Fibroblast of lung (primary cell): ENCODE results near the gene LRMDA. TPM values are rescaled to one million over a fixed set of nuclear protein-coding genes. Genes with fewer than 3 reads are reported as not detected.
A peak's percentile ranks its signal among the peaks of the same experiment; 100 is the strongest.

Experiments
- DNase-seq, 2 donors: peaks; one replicate each; pipeline versions ENCODE4 v3.0.0 to v3.0.0-alpha.2; 2010; ENCODE audit warnings: low read depth in 2 of 2
- H2AFZ ChIP-seq: 2 replicates; pipeline ENCODE4 v1.5.1; 2012; ENCODE audit warnings: low read length, control low read depth, inconsistent platforms
- H3K27ac ChIP-seq: 2 replicates; pipeline ENCODE4 v1.5.1; 2011; ENCODE audit warnings: low read length, control low read depth; ENCODE audit not compliant: insufficient read depth
- H3K27me3 ChIP-seq: 2 replicates; pipeline ENCODE4 v1.5.1; 2011; ENCODE audit warnings: mild to moderate bottlenecking, low read length; ENCODE audit not compliant: control insufficient read depth, insufficient read depth
- H3K36me3 ChIP-seq: 2 replicates; pipeline ENCODE4 v1.5.1; 2011; ENCODE audit warnings: low read length; ENCODE audit not compliant: control insufficient read depth, insufficient read depth
- H3K4me1 ChIP-seq: 2 replicates; pipeline ENCODE4 v1.5.1; 2011; ENCODE audit warnings: low read length; ENCODE audit not compliant: control insufficient read depth, insufficient read depth; ENCODE audit errors: extremely low read depth
- H3K4me2 ChIP-seq: 2 replicates; pipeline ENCODE4 v1.5.1; 2011; ENCODE audit warnings: low read length, control low read depth; ENCODE audit not compliant: insufficient read depth; ENCODE audit errors: extremely low read depth
- H3K4me3 ChIP-seq, 4 experiments: fragments of 200-600 bp in 1 of 4; sonication (generic) in 1 of 4; replicated peaks in 1 of 4; 2 replicates each; pipeline ENCODE4 v1.5.1; 2011 to 2016; ENCODE audit warnings: low read length in 4 of 4, low read depth in 3 of 4, mild to moderate bottlenecking in 3 of 4, control low read depth in 2 of 4, inconsistent platforms in 1 of 4, mixed read lengths in 1 of 4; ENCODE audit not compliant: insufficient read depth in 1 of 4; ENCODE audit errors: control extremely low read depth in 1 of 4
- H3K79me2 ChIP-seq: 2 replicates; pipeline ENCODE4 v1.5.1; 2012; ENCODE audit warnings: mild to moderate bottlenecking, low read length, inconsistent platforms; ENCODE audit not compliant: control insufficient read depth, insufficient read depth
- H3K9ac ChIP-seq: 2 replicates; pipeline ENCODE4 v1.5.1; 2011; ENCODE audit warnings: mild to moderate bottlenecking, low read length, control low read depth; ENCODE audit not compliant: insufficient read depth
- H3K9me3 ChIP-seq: 2 replicates; pipeline ENCODE4 v1.5.1; 2012; ENCODE audit warnings: low read depth, low read length; ENCODE audit not compliant: control insufficient read depth, insufficient read depth
- H4K20me1 ChIP-seq: 2 replicates; pipeline ENCODE4 v1.5.1; 2011; ENCODE audit warnings: low read length; ENCODE audit not compliant: control insufficient read depth, insufficient read depth; ENCODE audit errors: extremely low read depth
- EZH2 ChIP-seq: IDR thresholded peaks from 2 replicates; pipeline ENCODE4 v1.5.1; 2012; ENCODE audit warnings: low read length, control low read depth, mild to moderate bottlenecking; ENCODE audit errors: missing control alignments
- polyA plus RNA-seq, 2 donors: library from polyadenylated mRNA; depleted of rRNA in 1 of 2; stranded (reverse) in 1 of 2; unstranded in 1 of 2; fragments of >200 nt; gene quantifications; 2 replicates each; pipeline ENCODE4 v1.2.1, GENCODE V29; 2011 to 2012; ENCODE audit warnings: missing spikeins in 1 of 2
- total RNA-seq: library from RNA; depleted of rRNA; stranded (reverse); fragments of >200 nt; gene quantifications from 2 replicates; pipeline ENCODE4 v1.2.1, GENCODE V29; 2014
- TF ChIP-seq, protein P1 (sequence below), 2 donors: IDR thresholded peaks in 1 of 2; conservative IDR thresholded peaks in 1 of 2; 1 replicate in 1 of 2; 2 replicates in 1 of 2; pipeline ENCODE4 v1.5.1; 2011 to 2012; ENCODE audit warnings: low read length in 2 of 2, control low read depth in 1 of 2, inconsistent platforms in 1 of 2, low read depth in 1 of 2, mild to moderate bottlenecking in 1 of 2

The LRMDA gene
- total and polyA plus RNA-seq, 2 donors (not counting 1 experiment from before 2014, with no cell fraction given) = 1.7 to 2.0 TPM

DNA sequence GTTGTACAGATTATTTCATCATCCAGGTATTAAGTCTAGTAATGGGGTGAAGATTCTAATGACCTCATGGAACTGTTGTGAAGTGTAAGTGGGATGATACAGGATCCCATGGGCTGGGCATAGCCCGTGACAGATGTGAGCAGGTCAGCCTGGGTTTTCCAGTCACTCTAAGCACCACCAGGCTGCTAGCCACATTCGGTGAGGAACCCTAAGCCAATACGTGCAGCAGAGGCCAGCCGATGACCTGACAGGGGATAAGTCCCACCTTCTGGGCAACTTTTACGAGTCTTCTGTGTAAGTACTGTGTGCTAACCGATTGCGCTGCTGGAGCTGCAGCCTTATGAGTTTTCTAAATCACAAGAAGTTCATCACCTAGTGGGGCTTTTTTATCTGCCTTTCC lies 37.2 kb upstream of the LRMDA start:
- peaks cover 8% of the 10 kb centered on the region for H3K36me3 ChIP-seq
- TF ChIP-seq EZH2 = no peak
- TF ChIP-seq, protein P1, sequence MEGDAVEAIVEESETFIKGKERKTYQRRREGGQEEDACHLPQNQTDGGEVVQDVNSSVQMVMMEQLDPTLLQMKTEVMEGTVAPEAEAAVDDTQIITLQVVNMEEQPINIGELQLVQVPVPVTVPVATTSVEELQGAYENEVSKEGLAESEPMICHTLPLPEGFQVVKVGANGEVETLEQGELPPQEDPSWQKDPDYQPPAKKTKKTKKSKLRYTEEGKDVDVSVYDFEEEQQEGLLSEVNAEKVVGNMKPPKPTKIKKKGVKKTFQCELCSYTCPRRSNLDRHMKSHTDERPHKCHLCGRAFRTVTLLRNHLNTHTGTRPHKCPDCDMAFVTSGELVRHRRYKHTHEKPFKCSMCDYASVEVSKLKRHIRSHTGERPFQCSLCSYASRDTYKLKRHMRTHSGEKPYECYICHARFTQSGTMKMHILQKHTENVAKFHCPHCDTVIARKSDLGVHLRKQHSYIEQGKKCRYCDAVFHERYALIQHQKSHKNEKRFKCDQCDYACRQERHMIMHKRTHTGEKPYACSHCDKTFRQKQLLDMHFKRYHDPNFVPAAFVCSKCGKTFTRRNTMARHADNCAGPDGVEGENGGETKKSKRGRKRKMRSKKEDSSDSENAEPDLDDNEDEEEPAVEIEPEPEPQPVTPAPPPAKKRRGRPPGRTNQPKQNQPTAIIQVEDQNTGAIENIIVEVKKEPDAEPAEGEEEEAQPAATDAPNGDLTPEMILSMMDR (conservative IDR thresholded peaks at IDR 0.05 in 1 of 2, IDR thresholded peaks at IDR 0.05 in 1 of 2; ENCODE audit: low read depth in 1 of 2, low read length in 2 of 2) = no peak
- H3K9me3 ChIP-seq = no peaks in the 10 kb centered on the region
- no peak overlapping the region for H3K27ac ChIP-seq
- H3K4me1 ChIP-seq = peaks cover 4% of the 10 kb centered on the region
- no peaks in the 10 kb centered on the region for H3K27me3 ChIP-seq
- no peak overlapping the region for H3K4me3 ChIP-seq
- H3K9ac ChIP-seq = no peak overlapping the region
- H2AFZ ChIP-seq = no peak overlapping the region
- H4K20me1 ChIP-seq = no peaks in the 10 kb centered on the region
- no peak overlapping the region for H3K4me2 ChIP-seq
- no peak for DNase-seq
- H3K79me2 ChIP-seq = peaks cover 27% of the 10 kb centered on the region

DNA sequence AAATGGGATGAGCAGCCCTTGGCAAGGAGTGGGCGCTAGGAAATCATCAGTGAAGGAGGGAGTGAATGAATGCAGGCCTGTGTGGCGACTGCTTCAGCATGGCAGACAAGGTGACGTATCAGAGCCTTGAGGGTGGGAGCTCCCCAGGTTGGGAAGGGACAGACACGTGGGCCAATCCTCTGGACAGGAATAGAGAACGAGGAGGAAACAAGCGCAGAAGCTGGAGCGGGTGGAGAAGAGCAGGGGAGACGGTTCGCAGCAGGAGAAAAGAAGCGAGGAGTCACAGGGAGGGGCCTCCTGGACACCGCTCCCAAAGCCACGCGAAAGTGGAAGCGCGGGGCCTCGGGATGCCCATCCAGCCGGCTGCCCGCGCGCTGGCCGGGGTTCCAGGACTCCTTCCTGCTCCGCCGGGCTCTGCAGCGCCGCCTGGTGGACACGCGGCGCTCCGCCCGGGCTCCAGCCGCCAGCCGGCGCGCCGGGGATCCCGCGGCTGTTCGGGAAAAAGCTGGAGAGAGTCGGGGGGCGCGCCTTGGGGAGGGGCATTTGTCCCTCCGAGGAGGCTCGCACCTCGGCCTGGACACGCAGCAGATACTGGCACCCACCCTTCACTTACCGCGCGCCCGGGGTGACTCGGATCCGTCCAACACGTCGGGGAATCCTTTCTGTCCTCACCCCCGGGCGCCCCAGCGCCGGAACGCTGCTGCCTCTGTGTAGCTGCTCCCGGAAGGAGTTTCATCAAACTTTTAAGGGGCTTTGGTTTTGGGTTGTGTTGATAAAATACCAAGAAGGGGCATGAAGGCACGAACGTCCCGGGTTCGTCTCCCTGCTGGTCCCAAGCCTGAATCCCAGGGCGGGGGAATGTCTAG lies 36.1 kb upstream of the LRMDA start:
- H3K36me3 ChIP-seq = peaks cover 10% of the 10 kb centered on the region
- H4K20me1 ChIP-seq = no peaks in the 10 kb centered on the region
- H3K4me1 ChIP-seq = peaks cover 4% of the 10 kb centered on the region
- H2AFZ ChIP-seq = peak overlapping the region; percentile 60
- peaks cover 37% of the 10 kb centered on the region for H3K79me2 ChIP-seq
- H3K27ac ChIP-seq = peak overlapping the region; percentile 95
- H3K9me3 ChIP-seq = no peaks in the 10 kb centered on the region
- H3K4me3 ChIP-seq = peak overlapping the region; percentile 23 to 97 (median 56)
- peak; percentile 42 to 53 for DNase-seq
- peak overlapping the region; percentile 92 for H3K4me2 ChIP-seq
- TF ChIP-seq, protein P1 (conservative IDR thresholded peaks at IDR 0.05 in 1 of 2, IDR thresholded peaks at IDR 0.05 in 1 of 2; ENCODE audit: low read depth in 1 of 2, low read length in 2 of 2) = peak; percentile 28 to 79
- TF ChIP-seq EZH2 = no peak
- peak overlapping the region; percentile 64 for H3K9ac ChIP-seq
- H3K27me3 ChIP-seq = no peaks in the 10 kb centered on the region

DNA sequence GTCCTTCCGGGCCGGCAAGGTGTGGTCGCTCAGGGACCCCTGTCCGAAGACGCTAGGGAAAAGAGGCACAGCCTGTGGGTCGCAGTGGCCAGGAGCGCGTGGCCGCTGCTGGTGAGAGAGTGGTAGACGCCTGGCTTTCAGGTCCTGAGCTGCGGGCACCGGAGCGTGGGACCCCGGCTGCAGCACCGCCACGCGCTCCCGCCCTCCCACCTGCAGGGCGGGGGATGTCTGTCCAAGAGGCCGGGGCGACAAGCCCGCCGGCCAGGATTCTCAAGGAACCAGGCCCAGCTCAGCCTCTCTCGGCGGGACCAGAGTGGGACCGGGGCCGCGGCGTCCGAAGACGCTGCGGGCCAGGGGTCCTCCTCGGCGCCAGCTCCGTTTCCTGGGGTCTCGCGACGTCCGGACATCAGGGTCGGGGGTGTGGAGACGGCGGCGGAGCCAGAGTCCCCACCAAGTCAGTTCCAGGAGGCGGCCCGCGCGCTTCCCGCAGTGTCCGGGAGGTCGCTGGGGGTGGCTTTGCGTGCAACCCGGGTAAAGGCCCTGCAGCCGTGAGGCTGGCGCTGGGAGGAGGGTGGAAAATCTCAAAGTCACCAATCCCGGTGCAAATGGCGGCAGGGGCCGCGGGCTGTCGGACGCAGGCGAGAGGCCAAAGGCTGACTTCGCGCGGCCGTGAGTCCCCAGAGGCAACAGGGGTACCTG lies 35.3 kb upstream of the LRMDA start:
- peak overlapping the region; percentile 95 for H3K27ac ChIP-seq
- no peaks in the 10 kb centered on the region for H3K27me3 ChIP-seq
- H3K4me1 ChIP-seq = peaks cover 4% of the 10 kb centered on the region
- H3K4me3 ChIP-seq = peak overlapping the region; percentile 40 to 97 (median 56)
- H3K79me2 ChIP-seq = peaks cover 45% of the 10 kb centered on the region
- no peaks in the 10 kb centered on the region for H4K20me1 ChIP-seq
- no peaks in the 10 kb centered on the region for H3K9me3 ChIP-seq
- H3K36me3 ChIP-seq = peaks cover 10% of the 10 kb centered on the region
- H2AFZ ChIP-seq = peak overlapping the region; percentile 40
- H3K4me2 ChIP-seq = peak overlapping the region; percentile 92
- H3K9ac ChIP-seq = peak overlapping the region; percentile 64
- no peak for TF ChIP-seq EZH2
- TF ChIP-seq, protein P1 (conservative IDR thresholded peaks at IDR 0.05 in 1 of 2, IDR thresholded peaks at IDR 0.05 in 1 of 2; ENCODE audit: low read depth in 1 of 2, low read length in 2 of 2) = no peak
- peak; percentile 43 to 61 for DNase-seq
